ENCODE measurements around the gene CDON.
"Not testable (repeated sequence)": the region's sequence is repeated elsewhere in the genome, so short reads cannot be mapped to it uniquely, and the experiment has no call there.

Gene CDON

DNA sequence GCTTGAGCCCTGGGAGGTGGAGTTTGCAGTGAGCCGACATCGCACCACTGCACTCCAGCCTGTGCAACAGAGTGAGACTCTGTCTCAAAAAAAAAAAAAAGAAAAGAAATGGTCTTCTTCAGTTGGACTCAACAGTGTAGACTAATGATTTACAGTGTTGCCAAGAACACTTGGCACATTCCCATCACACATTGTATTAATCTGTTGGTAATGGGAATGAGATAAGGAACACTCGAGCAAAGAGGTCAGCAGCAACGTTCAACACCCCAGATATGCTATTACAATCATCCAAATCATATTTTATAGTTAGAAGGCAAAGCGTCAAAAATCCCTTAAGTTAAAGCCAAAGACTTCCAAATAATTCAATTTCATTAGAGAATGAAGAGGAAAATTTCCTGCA lies 14.5 kb downstream of the CDON start:
- DNase-seq: no peak

DNA sequence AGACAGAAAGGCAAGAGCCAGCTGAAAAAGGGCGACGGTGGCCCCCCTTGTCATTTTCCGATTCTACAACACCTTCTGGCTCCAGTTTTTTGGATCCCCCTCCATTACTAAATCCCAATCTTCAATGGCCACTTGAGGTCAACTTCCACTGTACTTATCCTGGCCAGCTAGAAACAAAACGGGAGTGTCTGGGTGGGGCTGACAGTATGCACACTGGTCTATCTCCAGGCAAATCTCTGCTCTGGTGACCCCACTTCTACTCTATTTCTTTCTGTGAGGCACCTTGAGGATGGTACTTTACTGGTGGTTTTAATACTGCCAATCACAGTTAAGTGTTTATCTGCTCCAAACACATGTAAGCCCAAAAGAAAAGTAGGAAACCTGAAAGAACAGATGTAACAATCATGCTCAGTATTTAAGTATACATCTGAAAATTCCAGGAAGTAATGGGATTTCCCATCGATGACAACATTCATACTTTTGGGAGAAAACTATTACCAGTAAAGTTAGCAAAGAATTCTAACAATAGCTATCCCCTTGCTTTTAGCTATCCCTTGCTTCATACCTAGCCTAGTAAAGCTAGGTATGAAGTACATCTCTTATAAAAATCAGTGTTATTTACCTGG lies 16.0 kb downstream of the CDON start:
- no peak for DNase-seq

DNA sequence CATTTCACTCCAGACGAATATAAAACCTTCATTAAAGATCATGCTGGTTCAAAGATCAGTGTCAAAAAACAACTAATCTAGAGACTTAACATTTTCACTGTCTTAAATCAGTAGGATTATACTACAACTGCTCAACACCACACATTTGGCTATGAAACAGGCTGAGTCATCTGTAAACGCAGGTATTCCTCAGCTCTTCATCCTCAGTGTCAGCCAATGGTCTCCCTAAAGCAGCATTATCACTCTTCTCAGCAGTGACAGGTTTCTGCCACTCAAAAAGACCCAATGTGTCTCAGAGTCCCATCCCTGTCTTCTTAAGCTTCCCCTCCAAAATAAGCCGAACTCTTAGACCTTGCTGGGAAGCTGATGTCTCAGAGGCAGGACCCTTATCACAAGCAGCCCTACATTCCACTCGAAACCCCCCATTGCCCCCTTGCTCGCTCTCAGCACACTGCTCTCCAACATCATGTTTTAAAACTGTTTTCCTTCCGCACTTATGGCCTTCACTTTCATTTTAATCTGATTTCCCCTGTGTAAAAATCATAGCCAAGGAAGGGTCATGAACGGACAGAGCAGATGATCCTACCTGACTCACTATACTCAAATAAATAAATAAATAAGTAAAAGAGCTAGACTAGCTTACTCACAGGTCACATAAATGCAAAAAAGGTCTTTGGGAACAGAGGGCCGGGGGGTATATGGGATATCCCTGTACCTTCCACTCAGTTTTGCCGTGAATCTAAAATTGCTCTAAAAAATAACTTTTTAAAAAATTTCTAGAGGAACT lies 23.0 kb downstream of the CDON start:
- no peak for DNase-seq

DNA sequence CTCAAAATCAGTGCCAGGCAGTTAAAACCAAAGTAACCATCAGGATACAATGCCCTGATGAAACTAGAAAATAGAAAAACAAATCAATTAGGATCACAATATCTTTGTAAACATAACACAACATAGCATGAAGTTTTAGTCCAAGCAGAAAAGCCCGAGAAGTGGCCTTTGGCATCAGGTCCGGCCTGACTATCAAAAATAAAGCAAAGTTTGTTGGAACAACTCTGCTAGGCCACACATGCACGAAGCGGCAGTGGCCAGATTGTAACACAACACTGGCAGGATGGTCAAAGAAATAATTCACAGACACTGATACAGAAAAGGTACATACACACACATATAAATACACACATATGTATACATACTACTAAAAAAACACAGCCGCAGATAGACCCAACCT lies 26.9 kb downstream of the CDON start:
- DNase-seq: no peak

DNA sequence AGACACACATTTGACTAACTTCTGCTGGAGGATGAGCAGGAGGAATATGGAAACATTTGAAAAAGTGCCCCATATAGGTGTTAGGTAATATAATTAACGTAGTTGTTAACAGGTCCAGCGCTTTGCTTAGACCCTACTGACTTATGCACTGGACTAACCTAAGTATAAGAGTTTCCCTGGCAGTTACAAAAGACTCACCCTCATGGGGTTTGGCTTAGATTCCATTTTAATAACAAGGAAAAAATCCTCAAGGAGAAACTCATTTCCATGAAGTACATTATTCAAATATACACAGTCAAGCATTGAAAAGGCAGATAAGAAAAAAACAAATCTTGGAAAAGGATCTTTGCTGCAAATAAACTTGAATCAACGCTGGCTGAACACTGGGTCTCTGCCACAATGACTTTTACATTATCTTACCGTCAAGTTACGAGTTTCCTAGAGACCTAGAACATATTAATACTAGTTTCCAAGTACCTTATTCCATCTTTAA lies 27.7 kb downstream of the CDON start:
- DNase-seq: no peak

DNA sequence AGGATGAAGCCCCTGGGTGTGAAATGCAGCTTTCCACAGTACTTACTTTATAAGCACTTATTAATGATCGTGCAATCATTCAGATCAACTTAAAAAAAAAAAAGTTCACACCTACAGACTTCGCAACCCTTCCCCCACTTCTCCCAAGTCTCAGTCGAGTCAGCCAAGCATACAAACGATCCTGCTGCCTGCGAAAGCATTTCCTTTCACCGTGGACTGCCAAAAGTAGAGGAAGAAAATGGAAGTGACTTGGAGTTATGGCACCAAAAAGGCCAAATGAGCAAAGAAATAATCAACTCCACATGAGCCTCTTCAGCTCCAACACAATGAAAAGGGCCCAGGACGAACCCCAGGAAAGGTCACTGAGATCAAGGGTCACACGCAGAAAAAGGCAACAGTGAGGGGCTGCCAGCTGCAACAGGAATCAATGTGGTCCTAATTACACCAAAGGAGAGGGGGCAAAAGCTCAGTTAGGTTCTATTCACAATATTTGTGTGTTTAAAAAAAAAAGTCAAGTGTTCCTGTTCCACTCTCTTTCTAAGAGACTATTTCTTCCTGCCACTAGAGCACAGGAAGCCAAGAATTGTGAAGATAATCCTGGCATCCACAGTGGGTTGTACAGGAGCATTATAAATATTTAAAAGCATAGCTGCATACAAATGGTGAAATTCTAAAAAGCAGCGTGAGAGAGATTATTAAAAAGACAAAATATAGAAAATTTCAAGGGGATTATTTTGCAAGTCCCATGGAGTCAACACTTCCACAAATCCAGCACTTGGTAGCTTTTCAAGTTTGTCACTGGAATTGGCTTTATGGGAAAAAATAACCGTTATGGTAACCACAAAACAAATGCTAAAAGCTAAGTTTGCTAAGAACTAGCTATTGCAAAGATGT lies 28.4 kb downstream of the CDON start:
- no peak for DNase-seq

DNA sequence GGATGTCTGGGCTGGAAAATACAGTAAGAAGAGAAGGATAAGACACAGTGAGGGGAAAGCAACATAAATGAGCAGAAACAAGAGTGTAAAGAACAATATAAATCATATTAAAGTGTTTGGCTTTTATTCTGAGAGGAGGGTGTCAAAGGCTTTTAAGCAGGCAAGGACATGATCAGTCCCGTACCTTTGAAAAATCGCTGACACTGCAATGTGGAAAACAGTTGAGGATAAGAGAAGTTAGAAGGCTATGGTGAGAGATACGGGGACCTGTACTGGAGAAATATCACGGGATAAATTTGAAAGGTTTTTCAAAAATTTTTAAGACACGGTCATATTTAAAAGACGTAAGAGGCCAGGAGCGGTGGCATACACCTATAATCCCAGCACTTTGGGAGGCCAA lies 30.3 kb downstream of the CDON start:
- DNase-seq: no peak

DNA sequence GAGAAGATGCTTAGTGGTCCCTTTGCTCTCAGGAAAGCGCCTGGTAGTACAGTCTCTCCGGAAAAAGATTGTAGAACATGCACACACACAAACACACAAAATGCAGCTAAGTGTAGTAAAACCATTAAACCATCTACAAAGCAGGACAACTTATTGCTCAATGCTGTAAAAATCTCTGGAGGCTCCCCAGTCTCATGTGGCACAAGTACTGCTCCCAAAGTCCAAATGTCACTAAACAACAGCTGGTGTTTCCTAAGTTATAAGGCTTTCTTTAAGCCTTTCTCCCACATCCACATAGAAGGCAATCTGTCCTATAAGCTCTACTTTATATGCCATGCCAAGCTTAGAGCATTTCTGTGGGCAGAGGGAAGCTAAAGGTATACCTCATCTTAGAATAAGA lies 32.9 kb downstream of the CDON start:
- DNase-seq: no peak

DNA sequence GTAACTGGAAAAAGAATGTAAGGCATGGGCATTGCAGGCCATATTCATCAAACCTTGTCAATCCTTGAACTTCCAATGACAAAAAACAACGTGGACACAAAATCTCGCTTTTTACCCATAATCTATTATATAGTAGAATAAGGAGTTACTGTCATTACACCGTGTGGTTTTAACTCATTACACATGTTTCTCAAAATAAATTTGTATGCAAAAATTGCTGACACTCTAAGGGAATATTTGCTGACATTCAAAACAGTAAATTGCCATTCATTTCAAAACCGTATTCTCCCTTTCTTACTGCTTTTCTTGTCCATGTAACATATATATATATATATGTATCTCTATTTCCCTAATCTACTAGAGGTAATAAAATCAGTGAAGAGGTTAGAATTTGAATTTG lies 33.4 kb downstream of the CDON start:
- DNase-seq: no peak

DNA sequence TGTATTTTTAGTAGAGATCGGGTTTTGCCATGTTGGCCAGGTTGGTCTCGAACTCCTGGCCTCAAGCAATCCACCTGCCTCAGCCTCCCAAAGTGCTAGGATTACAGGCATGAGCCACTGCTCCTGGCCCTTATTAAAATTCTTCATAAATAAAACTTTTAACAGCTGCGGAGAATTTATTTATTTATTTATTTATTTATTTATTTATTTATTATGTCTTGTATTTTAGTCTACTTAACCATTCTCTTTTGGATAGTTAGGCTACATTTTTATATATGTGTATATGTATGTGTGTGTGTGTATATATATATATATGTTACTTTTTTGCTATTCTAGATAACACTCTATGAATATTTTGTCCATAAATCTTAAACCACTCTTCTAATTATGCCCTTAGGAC lies 34.1 kb downstream of the CDON start:
- not testable (repeated sequence) for DNase-seq

DNA sequence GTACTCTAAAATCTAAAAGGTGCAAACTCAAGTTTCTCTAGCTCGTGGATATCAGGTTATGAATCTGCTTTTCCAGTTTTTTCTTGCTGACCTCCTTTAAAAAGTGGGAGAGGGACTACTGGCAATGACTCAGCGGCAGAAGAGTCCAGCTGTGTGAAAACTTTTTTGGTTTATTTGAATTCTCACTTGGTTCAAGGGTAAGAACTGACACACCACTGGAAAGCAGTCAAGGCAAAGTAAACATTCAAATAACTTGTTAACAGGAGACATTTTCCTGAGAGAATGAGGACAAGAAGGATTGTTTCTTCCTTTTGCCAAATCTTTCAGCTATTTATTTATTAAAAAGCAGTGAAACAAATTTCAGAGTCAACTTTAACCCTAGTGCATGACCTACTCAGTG lies 36.1 kb downstream of the CDON start:
- DNase-seq: no peak

DNA sequence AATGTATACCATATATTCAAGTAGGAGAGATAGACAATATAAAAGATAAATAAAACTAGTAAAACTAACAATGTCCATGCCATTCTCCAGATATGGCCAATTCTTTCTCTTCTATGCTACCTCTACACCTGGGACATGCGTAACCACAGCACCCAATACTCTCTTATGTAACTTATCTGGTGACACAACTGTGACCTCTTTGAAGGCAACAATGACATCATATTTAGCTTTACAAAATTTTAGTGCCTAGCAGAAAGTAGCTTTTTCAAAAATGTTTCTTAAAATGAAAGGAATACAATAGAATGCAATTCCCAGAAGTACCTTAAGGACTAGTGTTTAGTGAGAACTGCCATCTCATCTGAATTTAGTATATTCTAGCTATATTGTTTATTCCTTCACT lies 36.8 kb downstream of the CDON start:
- no peak for DNase-seq

DNA sequence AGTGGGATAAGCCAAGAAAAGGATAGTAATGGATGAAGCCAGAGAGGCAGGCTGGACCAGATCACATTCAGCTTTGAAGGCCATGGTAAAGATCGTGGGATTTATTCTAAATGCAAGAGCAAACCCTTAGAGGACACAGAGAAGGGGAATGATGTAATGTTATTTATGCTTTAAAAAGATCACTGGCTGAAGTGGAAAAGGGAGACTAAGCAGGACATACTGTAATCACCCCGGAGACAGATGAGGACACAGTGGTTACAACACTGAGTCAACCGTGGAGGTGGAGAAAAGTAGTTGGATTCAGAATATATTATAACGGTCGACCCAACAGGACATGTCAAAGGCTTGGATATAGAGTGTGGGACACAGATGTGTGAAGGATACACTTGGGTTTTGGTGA lies 38.5 kb downstream of the CDON start:
- no peak for DNase-seq

DNA sequence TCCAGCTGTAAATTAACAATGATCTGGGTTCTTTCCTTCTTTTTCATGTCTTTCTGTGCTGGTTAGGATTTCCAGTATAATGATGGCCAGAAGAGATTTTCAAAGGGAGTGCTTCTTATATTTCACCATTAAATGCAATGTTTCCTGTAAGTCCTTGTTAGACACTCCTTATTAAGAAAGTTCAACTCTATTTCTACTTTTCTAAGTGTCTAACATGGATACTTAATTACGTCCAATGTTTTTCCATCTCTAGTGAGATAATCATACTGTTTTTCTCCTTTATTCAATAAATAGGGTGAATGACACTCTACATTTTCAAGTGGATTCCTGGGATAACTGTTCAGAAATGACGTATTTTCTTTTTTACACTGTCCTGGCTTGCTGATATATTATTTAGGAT lies 49.8 kb downstream of the CDON start:
- DNase-seq: no peak

DNA sequence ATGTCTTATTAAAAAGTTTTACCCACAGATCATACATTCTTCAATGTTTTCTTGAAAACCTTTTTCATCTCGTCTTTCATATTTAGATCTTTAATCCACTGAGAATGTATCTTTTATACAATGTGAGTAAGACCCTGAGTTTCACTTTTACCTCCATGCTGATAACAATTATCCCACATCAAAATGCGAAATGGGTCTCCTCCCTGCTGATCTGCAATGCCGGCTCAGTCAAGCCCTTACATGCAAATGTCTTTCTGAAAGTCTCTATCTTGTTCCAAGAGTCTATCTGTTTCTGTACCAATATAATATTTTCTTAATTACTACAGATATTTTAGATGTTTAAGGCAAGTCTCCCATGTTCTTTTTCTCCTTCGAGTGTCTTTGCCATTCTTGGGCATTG lies 50.9 kb downstream of the CDON start:
- DNase-seq: no peak

DNA sequence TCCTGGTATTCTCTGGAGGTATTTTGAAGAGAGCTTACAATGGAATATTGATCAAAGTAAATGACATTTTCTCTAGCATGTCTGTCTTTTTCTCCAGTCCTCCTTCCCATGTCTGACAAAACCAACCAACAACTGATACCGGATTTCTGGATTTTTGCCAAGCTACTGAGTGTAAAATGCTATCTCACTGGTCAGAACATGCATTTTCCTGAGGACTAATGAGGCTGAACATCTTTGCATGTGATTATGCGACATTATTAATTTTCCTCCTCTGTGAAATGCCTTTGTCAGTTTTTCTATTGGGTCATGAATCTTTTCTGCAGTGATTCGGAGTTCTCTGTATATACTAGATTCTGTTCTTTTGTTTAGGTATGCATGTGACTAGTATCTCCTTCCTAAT lies 51.4 kb downstream of the CDON start:
- DNase-seq: no peak

DNA sequence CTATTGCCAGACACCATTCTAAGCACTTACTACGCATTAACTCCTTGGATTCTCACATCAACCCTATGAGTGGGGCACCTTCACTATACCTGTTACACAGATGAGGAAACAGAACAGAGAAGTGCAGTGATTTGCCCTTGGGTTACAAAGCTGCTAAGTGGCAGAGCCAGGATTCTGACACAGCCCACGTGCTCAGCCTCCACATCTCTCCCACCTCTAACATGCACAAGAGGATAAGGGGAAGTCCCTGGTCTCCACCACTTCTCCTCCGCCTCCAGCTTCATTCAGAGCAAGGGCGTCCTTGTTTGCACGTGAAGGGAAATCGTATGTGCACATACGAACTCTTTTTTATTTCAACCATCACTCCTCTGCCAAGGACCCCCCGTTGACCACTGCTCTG lies 53.7 kb downstream of the CDON start:
- DNase-seq: no peak

DNA sequence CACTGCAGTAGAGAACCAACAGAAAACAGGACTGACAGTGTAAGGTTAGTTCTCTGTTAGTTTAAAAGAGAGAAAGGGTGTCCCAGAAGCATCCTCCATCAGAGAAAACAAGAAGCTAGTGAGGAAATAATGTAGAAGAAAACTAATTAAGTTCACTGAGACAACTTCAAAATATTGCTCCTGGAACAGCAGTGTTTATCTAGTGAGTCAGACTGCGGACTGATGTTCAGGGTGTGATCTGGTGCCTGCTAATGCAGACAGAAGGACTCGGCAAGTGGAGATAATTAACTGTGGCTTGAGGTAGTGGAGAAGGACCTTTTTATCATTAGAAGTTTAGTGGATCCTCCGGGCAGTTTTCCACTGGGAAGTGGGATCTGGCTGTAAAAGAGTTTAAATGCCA lies 55.4 kb downstream of the CDON start:
- no peak for DNase-seq

DNA sequence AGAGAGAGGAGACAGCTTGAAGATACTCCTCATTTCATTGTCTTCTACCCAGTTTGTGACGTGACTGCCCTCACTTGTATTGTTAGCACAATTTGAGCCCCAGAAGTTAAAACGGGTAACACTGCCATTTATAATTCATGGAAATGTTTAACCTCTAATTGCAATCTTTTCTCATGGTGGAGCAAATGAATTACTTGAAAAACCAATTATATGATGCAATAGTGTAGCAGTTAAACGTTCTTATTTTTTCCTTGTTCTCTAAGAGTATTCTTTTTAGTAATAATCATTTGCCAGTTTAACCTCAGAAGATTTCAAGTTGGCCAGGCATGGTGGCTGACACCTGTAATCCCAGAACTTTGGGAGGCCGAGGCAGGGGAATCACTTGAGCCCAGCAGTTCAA lies 56.6 kb downstream of the CDON start:
- no peak for DNase-seq

DNA sequence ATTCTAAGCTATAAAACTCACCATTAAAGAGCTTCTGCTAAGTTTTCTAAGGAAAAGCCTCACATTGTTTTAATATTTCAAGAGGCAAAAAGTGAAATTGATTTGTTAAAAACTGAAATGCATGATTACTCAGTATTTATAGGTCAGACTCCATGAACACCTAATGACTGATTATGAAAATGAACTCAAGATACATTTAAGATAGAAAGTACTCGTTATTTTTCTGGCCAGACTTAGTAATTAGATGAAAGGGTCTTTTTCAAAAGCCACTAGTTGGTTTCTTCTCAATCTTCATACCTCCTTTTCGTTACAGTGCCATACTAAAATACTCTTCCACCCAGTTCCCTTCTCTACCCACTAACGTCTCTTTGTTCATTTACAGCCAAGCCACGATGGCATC lies 60.5 kb downstream of the CDON start:
- DNase-seq: no peak

DNA sequence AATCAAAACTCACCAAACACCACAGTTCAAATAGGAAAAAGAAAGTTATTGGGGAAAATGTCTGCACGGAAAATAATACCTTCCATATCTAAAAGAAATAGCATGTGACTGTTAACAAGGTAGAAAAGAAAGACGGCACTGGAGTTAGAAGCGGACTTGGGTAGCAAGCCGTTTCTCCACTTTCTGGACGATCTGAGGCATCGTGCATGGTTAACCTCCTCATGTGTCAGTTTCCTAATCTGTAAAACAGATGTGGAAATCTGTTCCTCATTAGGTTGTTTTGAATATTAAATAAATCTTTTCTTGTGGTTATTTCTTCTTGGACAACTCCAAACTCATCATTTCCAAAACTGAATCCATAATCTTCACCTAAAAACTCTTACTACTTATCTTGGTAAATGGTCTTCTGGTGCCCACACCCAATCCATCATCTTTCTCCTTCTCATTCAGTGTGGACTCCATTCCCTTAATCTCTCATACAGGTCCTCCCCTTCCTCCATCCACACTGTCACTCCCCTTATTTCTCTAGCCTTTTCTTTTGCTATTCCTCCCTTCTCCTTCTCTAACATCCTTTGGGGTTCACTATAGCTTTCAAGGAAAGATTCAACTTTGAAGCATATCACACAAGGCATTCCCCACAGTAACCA lies 63.3 kb downstream of the CDON start:
- no peak for DNase-seq

DNA sequence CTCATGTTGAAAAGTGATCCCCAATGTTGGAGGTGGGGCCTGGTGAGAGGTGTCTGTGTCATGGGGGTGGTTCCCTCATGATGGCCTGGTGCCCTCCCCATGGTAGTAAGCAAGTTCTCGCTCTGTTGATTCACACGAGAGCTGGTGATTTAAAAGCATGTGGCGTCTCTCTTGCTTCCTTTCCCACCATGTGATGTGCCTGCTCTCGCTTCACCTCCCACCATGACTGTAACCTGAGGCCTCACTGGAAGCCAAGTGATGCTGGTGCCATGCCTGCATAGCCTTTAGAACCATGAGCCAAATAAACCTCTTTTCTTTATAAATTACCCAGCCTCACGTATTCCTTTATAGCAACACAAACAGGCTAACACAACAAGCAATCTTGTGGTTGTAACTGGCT lies 64.4 kb downstream of the CDON start:
- no peak for DNase-seq

DNA sequence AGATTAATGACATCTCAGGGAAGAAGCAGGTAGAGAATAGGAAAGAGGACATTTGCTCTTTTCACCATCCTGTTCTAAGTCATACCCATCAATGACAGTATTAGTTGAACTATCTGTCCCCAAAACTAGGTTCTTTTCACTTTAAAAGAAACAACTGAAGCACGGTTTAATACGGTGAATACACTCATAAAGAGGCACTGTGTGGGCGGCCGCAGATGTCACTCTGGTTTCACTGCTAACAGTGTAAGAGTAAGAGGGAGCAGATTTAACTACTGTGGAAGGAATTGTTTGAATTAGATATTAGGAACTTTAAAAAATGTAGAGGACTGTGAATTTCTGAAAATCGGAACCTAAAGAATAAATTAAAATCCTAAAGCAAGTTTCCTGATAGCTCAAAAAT lies 67.4 kb downstream of the CDON start:
- DNase-seq: no peak

Data from NCI-H2081 (cell line).